Liver (tissue), 9 donors: ENCODE data around the gene ARVCF. TPM values are rescaled to one million over a fixed set of nuclear protein-coding genes. Genes with fewer than 3 reads are reported as not detected.

Experiments used
- DNase-seq: peaks from one replicate; pipeline ENCODE4 v3.0.0-alpha.2; 2017; ENCODE audit warnings: low spot score
- H3K27ac ChIP-seq, 2 donors: one replicate each; pipeline ENCODE4 v1.7.0; 2013; ENCODE audit warnings: inconsistent platforms in 2 of 2, low read length in 2 of 2, control low read depth in 1 of 2, low read depth in 1 of 2, mild to moderate bottlenecking in 1 of 2
- H3K27me3 ChIP-seq, 4 donors: one replicate each; pipeline versions ENCODE4 v1.6.1 to v1.7.0; 2013; ENCODE audit warnings: low read length in 3 of 4, inconsistent platforms in 1 of 4, mild to moderate bottlenecking in 1 of 4, moderate library complexity in 1 of 4; ENCODE audit not compliant: control insufficient read depth in 4 of 4, insufficient read depth in 4 of 4
- H3K36me3 ChIP-seq, 4 donors: one replicate each; pipeline versions ENCODE4 v1.6.1 to v1.7.0; 2013; ENCODE audit warnings: low read length in 3 of 4, mild to moderate bottlenecking in 3 of 4, low read depth in 1 of 4, moderate library complexity in 1 of 4; ENCODE audit not compliant: control insufficient read depth in 4 of 4, insufficient read depth in 3 of 4
- H3K4me1 ChIP-seq, 4 donors: one replicate each; pipeline versions ENCODE4 v1.6.1 to v1.7.0; 2013; ENCODE audit warnings: low read length in 3 of 4, mild to moderate bottlenecking in 3 of 4, moderate library complexity in 1 of 4; ENCODE audit not compliant: control insufficient read depth in 4 of 4, insufficient read depth in 4 of 4
- H3K4me3 ChIP-seq, 3 donors: one replicate each; pipeline versions ENCODE4 v1.6.1 to v1.7.0; 2013; ENCODE audit warnings: low read length in 3 of 3, control low read depth in 1 of 3, low read depth in 1 of 3, mild to moderate bottlenecking in 1 of 3
- H3K9ac ChIP-seq, 2 donors: one replicate each; pipeline ENCODE4 v1.7.0; 2013; ENCODE audit warnings: low read length in 2 of 2, mild to moderate bottlenecking in 2 of 2, moderate library complexity in 2 of 2, control low read depth in 1 of 2, low read depth in 1 of 2
- H3K9me3 ChIP-seq, 4 donors: one replicate each; pipeline versions ENCODE4 v1.6.1 to v1.7.0; 2013; ENCODE audit warnings: low read length in 3 of 4; ENCODE audit not compliant: control insufficient read depth in 4 of 4
- CTCF ChIP-seq: fragments of 150-350 bp; IDR thresholded peaks from 2 replicates; pipeline ENCODE4 v1.5.1; 2017; ENCODE audit warnings: improper control_type of control experiment, low read depth, low read length; ENCODE audit not compliant: missing input control
- FOXA1 ChIP-seq: IDR thresholded peaks from 2 replicates; pipeline ENCODE4 v1.6.1; 2016; ENCODE audit warnings: antibody characterized with exemption
- FOXA2 ChIP-seq: IDR thresholded peaks from 2 replicates; pipeline ENCODE4 v1.6.1; 2016; ENCODE audit warnings: antibody characterized with exemption
- GABPA ChIP-seq, 2 donors: IDR thresholded peaks in 1 of 2; conservative IDR thresholded peaks in 1 of 2; 2 replicates each; pipeline ENCODE4 v1.6.1; 2016; ENCODE audit warnings: antibody characterized with exemption in 2 of 2, mild to moderate bottlenecking in 1 of 2, moderate library complexity in 1 of 2
- HNF4A ChIP-seq, 2 donors: conservative IDR thresholded peaks; 2 replicates each; pipeline ENCODE4 v1.6.1; 2016; ENCODE audit warnings: antibody characterized with exemption in 2 of 2, mild to moderate bottlenecking in 2 of 2
- HNF4G ChIP-seq: IDR thresholded peaks from 2 replicates; pipeline ENCODE4 v1.6.1; 2016; ENCODE audit warnings: antibody characterized with exemption
- JUND ChIP-seq, 2 donors: IDR thresholded peaks; 2 replicates each; pipeline ENCODE4 v1.6.1; 2016; ENCODE audit warnings: antibody characterized with exemption in 2 of 2
- RXRA ChIP-seq, 2 donors: IDR thresholded peaks; 2 replicates each; pipeline ENCODE4 v1.6.1; 2017 to 2018; ENCODE audit warnings: antibody characterized with exemption in 2 of 2, mild to moderate bottlenecking in 1 of 2
- SP1 ChIP-seq: IDR thresholded peaks from 2 replicates; pipeline ENCODE4 v1.6.1; 2018; ENCODE audit warnings: antibody characterized with exemption, mild to moderate bottlenecking
- TAF1 ChIP-seq: conservative IDR thresholded peaks from 2 replicates; pipeline ENCODE4 v1.6.1; 2016; ENCODE audit warnings: antibody characterized with exemption, mild to moderate bottlenecking
- ZBTB33 ChIP-seq: IDR thresholded peaks from 2 replicates; pipeline ENCODE4 v1.6.1; 2016; ENCODE audit warnings: antibody characterized with exemption
- WGBS: extraction: QIAGEN DNeasy Blood & Tissue Kit; methylation state at CpG from one replicate; pipeline ENCODE4 v1.1.7; 2013; 5-methylcytosine and 5-hydroxymethylcytosine counted together
- polyA plus RNA-seq, 2 donors: library from polyadenylated mRNA; stranded (reverse) in 1 of 2; unstranded in 1 of 2; fragments of 200-250 nt in 1 of 2; fragments of >200 nt in 1 of 2; fragmentation: Nextera tagmentation in 1 of 2; extraction: Ambion mirVana in 1 of 2; gene quantifications; one replicate each; pipeline versions ENCODE4 v1.2.1 to v1.2.3, GENCODE V29; 2013 to 2015
- total RNA-seq, 2 donors: library from RNA; depleted of rRNA; stranded (reverse); fragments of >200 nt; gene quantifications; one replicate each; pipeline ENCODE4 v1.2.3, GENCODE V29; 2014
- TF ChIP-seq, protein P1 (sequence below): IDR thresholded peaks from 2 replicates; pipeline ENCODE4 v1.6.1; 2016; ENCODE audit warnings: antibody characterized with exemption
- TF ChIP-seq, protein P2 (sequence below): IDR thresholded peaks from 2 replicates; pipeline ENCODE4 v1.6.1; 2016; ENCODE audit warnings: antibody characterized with exemption
- donor health status: healthy.
- donor health status: healthy.
- donor health status: healthy.
- donor health status: healthy.
- donor health status: healthy.

ARVCF gene
- total and polyA plus RNA-seq, 4 donors, result 3.8 to 48.8 (median 26.1) TPM

GRCh38 chr22:20062043-20062765, 45.6 kb upstream of the ARVCF start (continued):
- TF ChIP-seq CTCF (no peak), HNF4A (conservative IDR thresholded peaks at IDR 0.05) (no peak), SP1 (no peak), JUND (IDR thresholded peaks at IDR 0.05) (no peak)

DNA sequence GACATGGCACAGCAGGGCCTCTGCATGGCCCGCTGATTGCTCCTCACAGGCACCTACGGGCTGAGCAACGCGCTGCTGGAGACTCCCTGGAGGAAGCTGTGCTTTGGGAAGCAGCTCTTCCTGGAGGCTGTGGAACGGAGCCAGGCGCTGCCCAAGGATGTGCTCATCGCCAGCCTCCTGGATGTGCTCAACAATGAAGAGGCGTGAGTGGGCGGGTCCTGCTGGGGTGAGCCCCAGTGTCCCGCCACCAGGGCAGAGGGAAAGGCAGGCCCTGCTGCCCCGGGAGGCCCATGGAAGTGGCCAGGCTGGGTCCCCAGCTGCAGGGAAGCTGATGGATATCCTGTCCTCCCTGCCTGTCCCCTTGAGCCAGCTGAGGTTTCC, 44.8 kb upstream of the ARVCF start:
- H3K4me3 ChIP-seq, result no peak overlapping the region
- no peaks in the 10 kb centered on the region for H3K4me1 ChIP-seq
- H3K36me3 ChIP-seq, result peaks cover 6 to 53% (median 20%) of the 10 kb centered on the region in 4 donors
- WGBS, result 89% methylated on average over 11 of the region's 11 CpGs
- H3K27me3 ChIP-seq, result no peaks in the 10 kb centered on the region
- H3K9ac ChIP-seq, result no peak overlapping the region
- H3K9me3 ChIP-seq, result no peaks in the 10 kb centered on the region
- H3K27ac ChIP-seq, result no peak overlapping the region
- DNase-seq, result no peak
- TF ChIP-seq FOXA1, result no peak
- TF ChIP-seq HNF4A (conservative IDR thresholded peaks at IDR 0.05), result no peak
- no peak for TF ChIP-seq TAF1
- TF ChIP-seq, protein P1, sequence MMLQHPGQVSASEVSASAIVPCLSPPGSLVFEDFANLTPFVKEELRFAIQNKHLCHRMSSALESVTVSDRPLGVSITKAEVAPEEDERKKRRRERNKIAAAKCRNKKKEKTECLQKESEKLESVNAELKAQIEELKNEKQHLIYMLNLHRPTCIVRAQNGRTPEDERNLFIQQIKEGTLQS, result no peak
- no peak for TF ChIP-seq JUND (IDR thresholded peaks at IDR 0.05)
- no peak for TF ChIP-seq SP1
- no peak for TF ChIP-seq HNF4G
- no peak for TF ChIP-seq CTCF
- no peak for TF ChIP-seq RXRA (IDR thresholded peaks at IDR 0.05)
- TF ChIP-seq FOXA2, result no peak
- TF ChIP-seq, protein P2, sequence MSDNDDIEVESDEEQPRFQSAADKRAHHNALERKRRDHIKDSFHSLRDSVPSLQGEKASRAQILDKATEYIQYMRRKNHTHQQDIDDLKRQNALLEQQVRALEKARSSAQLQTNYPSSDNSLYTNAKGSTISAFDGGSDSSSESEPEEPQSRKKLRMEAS, result no peak
- no peak for TF ChIP-seq ZBTB33
- TF ChIP-seq GABPA (IDR thresholded peaks at IDR 0.05 in 1 of 2, conservative IDR thresholded peaks at IDR 0.05 in 1 of 2), result no peak
